Right ventricle myocardium inferior (tissue), 1 donor: Measurements from ENCODE around the gene EZH2. TPM values are rescaled to one million over a fixed set of nuclear protein-coding genes. Genes with fewer than 3 reads are reported as not detected.

Experiments
- ATAC-seq: fragments of 200-7000 bp; cut with Tn5 transposase; one replicate; pipeline ENCODE4 v1.9.1; 2020; ENCODE audit warnings: mild to moderate bottlenecking, moderate library complexity
- DNase-seq: peaks from one replicate; pipeline ENCODE4 v3.0.0; 2021; ENCODE audit errors: missing footprints
- intact Hi-C: fragments of 100-400 bp; cut with DNase I; formaldehyde crosslinking; loops from one replicate; pipeline ENCODE4 v1.11.0; 2022
- total RNA-seq: library from RNA; stranded (reverse); fragmentation: NEBNext Ultra II Directional; extraction: Animal tissue kit (Norgen Biotek cat#: 25700); gene quantifications from one replicate; pipeline ENCODE4 v1.2.1, GENCODE V29; 2021
- donor health status: DM: no; HTN: yes; CAD: no; lungs with severe emphysema.

The EZH2 gene
- total RNA-seq, 1 donor from 2014 or later, result 1.2 TPM

GRCh38 chr7:148821422-148821821, 62.7 kb downstream of the EZH2 start:
- DNase-seq (no peak), ATAC-seq (no peak)
- intact Hi-C loops, result no loop called here

DNA sequence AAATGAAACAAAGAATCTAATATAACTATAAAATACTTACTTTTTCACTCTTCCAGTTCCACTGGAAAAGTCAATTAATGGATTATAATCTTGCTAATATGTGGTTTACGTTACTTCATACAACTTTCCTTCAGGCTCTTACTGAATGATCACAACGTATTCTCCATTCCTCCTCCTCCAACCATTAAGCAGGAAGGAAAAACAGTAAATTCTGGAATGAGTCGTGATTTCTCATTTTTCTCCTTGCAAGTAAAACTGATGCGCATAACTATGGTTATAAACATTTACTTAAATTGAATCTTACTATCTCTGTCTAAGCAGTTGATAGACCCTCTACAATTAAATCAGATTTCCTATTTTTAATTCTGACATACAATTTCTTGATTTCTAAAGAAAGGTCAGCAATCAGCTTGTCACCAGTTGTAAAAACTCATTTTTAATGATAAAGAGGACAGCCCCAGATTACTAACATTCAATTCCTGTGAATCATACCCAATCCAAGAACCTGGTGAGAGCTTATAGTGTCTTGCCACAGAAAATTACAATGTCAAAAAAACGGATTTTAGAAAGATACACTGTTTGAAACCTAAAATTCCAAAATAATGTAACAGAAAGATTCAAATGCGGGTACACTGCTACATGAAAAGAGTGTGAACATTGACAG, 64.3 kb downstream of the EZH2 start:
- intact Hi-C loops, result no loop called here
- ATAC-seq, result no peak

DNA sequence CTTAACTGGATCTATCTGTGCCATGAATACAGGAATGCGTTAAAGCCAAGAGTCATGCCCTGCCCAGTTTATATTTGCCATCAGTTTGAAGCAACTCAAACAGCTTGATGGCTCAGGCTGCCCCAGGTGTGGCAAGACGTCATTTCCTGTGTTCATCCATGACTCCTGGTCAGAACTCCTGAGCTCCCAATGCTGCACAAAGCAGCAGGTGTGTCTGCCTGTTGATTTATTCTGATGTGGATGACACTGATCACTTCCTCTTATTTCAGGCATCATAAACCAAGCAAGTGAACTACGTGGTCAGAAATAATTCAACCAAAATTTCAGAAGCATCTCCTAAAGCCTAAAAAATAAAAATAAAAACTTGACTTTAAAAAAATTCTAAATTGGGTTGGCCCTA, 68.5 kb downstream of the EZH2 start:
- DNase-seq, result no peak
- ATAC-seq, result no peak
- intact Hi-C loops, result no loop called here

More for the DNA sequence above, 64.3 kb downstream of the EZH2 start:
- no peak for DNase-seq

DNA sequence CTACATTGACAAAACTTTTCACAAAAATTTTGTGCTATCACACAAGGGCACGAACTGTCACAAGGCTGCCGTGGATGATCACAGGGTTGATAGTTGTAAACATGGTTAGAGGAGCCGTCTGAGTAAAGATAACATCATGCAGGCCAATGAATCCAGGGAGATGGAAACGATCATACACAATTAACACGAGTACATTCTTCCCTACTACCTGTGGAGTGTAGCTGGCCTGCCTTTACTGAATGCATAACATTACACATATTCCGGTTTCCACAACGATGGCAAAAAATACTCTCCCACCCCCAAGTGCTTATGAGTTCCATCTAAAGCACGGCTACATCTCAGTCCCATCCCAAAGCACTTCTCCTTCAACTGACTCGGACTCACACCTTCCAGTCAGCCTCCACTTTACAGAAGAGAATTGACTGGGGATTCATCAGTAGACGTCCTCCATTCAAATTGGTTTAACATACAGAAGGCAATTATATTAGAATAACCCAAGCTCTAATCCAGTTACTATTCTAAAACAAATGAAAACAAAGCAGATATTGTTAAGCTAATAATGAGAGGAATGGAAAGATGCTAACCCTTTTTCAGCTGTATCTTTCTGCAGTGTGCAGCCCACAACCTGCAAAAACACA, 69.0 kb downstream of the EZH2 start:
- DNase-seq, result no peak
- intact Hi-C loops, result no loop called here
- ATAC-seq, result no peak

GRCh38 chr7:148813890-148814289, 70.2 kb downstream of the EZH2 start:
- no peak for DNase-seq
- intact Hi-C loops, result no loop called here

DNA sequence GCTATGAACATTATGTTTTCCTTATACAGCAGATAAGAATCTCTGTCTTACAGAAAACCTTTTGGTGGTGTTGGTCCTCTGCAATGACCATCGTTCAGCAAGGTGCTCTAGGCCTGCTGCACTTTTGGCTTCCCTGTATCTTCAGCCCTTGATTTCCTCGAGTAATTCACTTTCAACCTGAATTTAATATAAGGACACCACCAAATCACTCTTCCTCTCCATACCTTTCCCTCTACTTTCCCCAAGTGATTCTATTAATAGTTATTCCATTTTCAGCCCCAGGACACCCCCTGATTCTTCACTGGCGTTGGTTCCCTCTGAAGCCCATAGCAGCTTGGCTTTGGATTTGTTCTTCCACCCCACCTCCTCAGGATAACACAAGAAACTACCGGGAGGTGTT, 72.2 kb downstream of the EZH2 start:
- intact Hi-C loops, result no loop called here
- DNase-seq, result no peak
- no peak for ATAC-seq

More at GRCh38 chr7:148813890-148814289, 70.2 kb downstream of the EZH2 start:
- no peak for ATAC-seq

DNA sequence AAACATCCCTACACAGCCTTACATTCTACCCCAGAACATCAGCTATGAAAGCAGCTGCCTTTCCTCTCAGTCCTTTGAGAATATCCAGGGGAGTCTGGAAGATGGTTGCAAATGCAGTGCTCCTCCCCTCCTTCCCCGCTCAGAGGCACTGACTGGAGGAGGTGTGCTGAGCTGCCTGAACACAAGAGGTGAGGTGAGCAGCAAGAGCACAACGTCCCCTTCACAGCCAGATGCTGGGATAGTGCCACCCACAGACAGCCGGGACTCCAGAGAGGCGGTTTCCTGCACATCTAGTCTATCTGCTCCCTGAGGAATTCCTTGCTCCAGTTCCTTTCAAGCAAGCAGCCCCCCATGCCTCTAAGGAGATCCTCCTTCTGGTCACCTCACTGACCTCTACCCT, 74.2 kb downstream of the EZH2 start:
- intact Hi-C loops, result no loop called here
- DNase-seq, result no peak
- no peak for ATAC-seq

DNA sequence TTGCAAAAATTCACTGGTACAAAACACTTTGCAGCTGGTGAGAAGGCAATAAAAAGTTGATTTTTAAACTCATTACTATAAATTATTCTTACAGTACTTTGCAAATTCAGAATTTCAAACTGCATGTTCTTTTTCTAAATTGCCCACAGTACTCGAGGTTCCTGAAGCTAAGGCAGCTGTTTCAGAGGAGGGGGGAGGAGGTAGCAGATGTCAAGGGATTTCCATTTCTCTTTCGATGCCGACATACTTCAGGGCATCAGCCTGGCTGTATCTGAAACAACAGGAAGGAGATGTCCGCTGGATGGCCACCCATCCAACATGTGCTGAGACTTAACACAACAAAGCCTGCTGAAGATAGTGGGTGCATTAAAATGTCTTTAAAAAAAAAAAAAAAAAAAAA, 76.7 kb downstream of the EZH2 start:
- no peak for ATAC-seq
- DNase-seq, result no peak
- intact Hi-C loops, result no loop called here

DNA sequence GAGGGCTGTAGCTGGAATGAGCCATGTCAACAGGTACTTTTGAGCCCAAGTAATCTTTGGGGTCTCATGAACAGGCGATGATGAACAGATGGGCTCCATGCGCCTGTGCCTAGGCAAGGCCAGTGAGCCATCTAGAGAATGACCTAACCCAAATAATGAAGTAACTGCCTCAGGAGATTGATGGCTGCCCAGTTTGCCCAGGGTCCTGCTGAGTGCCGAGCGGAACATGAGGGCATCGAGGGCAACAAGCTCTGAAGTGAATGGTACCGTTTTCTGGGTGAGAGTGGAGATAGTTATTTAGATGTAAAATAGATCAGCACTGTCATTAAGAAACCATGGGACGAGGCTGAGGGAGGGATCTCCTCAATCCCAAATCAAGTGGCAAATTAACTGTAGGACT, 77.9 kb downstream of the EZH2 start:
- ATAC-seq (no peak), DNase-seq (no peak)
- intact Hi-C loops, result no loop called here

DNA sequence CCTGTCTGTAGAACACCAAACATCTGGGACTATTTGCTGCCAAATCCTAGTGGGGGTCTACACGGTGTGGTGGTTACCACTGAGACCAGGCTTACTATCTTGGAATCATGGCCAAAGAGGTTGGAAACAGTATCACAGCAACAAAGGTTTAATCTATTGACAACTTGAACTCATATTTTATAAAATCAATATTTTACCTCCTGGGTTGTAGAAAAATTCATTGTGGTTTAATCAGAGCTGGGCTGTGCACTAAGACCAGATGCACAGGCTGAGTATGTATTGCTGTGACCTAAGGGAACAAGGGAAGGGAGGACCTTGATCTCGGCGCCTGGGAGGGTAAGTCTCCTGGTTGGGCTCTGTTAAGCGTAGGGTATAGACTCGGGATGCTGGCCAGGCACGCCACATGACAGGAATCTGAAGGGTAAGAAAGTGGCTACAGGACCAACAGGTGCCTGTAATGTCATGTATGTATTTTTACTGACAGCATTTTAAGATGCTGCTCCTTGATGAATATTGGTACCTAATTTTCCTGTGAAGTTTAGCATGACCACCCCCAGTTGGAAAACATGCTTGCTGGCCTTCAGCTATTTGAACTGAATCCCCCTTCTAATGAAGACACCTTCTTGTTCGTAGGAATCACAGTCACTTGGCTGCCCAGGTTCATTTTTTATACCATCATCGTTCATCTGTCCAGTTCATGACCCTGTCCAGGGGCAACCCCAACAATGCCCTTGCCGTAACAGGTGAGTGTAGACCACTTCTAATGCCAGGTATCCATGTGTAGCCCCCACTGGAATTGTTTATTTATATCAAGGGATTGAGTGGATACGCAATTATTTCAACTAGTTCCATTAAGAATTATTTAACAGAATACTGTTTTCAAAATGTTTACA, 79.5 kb downstream of the EZH2 start:
- ATAC-seq (no peak), DNase-seq (no peak)
- intact Hi-C loops, result no loop called here

- DNase-seq, result no peak
- no peak for ATAC-seq
- intact Hi-C loops, result no loop called here
These were observed 81.0 kb downstream of the EZH2 start for GRCh38 chr7:148803094-148803493.

DNA sequence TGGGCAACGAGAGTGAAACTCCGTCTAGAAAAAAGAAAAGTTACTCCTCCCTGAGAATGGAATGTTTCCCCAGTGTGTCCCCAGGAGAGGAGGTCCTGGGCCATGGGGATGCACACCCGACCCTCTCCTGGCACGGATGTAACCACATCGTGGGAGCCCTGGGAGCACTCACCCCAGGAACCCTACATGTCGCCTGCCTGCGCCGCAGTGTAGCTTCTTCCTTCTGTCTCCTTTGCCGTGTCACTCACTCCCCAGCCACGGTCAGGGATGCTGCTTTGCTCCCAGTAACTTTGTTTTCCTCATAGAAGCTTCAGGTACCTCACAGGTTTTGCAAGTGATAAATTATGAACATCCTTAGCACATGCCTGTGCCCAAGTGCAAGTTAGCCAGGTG, 82.0 kb downstream of the EZH2 start:
- ATAC-seq, result no peak
- DNase-seq, result no peak

GRCh38 chr7:148800677-148801076, 83.4 kb downstream of the EZH2 start:
- intact Hi-C loops, result no loop called here
- no peak for ATAC-seq
- DNase-seq, result no peak

More for the DNA sequence above, 82.0 kb downstream of the EZH2 start:
- intact Hi-C loops, result no loop called here

GRCh38 chr7:148799893-148800555, 84.1 kb downstream of the EZH2 start:
- DNase-seq (no peak), ATAC-seq (no peak)
- intact Hi-C loops, result no loop called here

DNA sequence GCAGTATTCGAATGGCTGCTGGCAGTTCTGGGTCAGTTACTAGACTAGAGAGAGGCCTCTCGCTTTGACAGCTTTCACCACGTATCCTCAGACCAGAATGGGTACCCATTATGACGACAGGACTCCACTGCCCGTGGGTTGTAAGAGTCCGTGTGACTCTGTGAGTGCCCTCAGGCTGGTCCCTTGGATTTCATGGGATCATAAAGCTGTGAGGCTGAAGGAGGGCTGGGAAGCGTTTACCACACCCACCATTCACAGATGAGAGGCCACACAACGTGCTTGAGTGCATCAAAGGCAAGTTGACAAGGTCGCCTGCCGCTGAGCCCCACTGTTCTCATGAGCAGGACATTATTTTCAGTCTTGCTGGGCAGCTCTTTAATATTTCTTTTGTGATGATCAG, 87.2 kb downstream of the EZH2 start:
- no peak for DNase-seq
- no peak for ATAC-seq
- intact Hi-C loops, result no loop called here

- intact Hi-C loops, result no loop called here
- ATAC-seq, result no peak
- no peak for DNase-seq
These were observed 89.6 kb downstream of the EZH2 start for GRCh38 chr7:148794476-148794875.

- ATAC-seq (no peak), DNase-seq (no peak)
- intact Hi-C loops, result no loop called here
These were observed 90.5 kb downstream of the EZH2 start for GRCh38 chr7:148793590-148793989.

- intact Hi-C loops, result no loop called here
These were observed 92.5 kb downstream of the EZH2 start for GRCh38 chr7:148791546-148791945.

GRCh38 chr7:148790850-148791249, 93.2 kb downstream of the EZH2 start:
- ATAC-seq (no peak), DNase-seq (no peak)
- intact Hi-C loops, result no loop called here

More at GRCh38 chr7:148791546-148791945, 92.5 kb downstream of the EZH2 start:
- no peak for DNase-seq
- ATAC-seq, result no peak
